SK-N-SH (cell line): ENCODE measurements around the gene DIAPH1. TPM values are rescaled to one million over a fixed set of nuclear protein-coding genes. Genes with fewer than 3 reads are reported as not detected.

Source experiments
- CTCF ChIA-PET: fragments of 300-600, 350-600 bp; formaldehyde crosslinking; extraction: SDS; loops from one replicate; lab custom pipeline; 2021; lab: Yijun Ruan, JAX
- POLR2A ChIA-PET: fragments of 350-600 bp; sonication (Branson Sonifier 250); formaldehyde crosslinking; extraction: SDS; loops from one replicate; lab custom pipeline; 2020; ENCODE audit warnings: antibody characterized with exemption, inconsistent platforms; lab: Yijun Ruan, JAX
- DNase-seq: peaks from one replicate; pipeline ENCODE4 v3.0.0; 2012
- H2AFZ ChIP-seq: fragments of 200-600 bp; sonication (generic); 2 replicates; pipeline ENCODE4 v1.8.1; 2016; ENCODE audit warnings: antibody characterized with exemption, mild to moderate bottlenecking, low read depth
- H3F3A ChIP-seq: fragments of 200-600 bp; sonication (generic); replicated peaks from 2 replicates; pipeline ENCODE3; 2016; ENCODE audit warnings: antibody characterized with exemption, mild to moderate bottlenecking; ENCODE audit not compliant: insufficient read depth
- H3K27ac ChIP-seq, 2 experiments: fragments of 200-500 bp in 1 of 2; fragments of 200-600 bp in 1 of 2; sonication (Bioruptor generic) in 1 of 2; sonication (generic), shearing (Covaris generic) in 1 of 2; 2 replicates each; pipeline versions ENCODE4 v1.5.1 to v1.6.1; 2014 to 2016; ENCODE audit warnings: low read depth in 2 of 2, inconsistent platforms in 1 of 2, low read length in 1 of 2, mild to moderate bottlenecking in 1 of 2, mixed read lengths in 1 of 2
- H3K27me3 ChIP-seq: fragments of 200-600 bp; sonication (generic), shearing (Covaris generic); 2 replicates; pipeline ENCODE4 v1.6.1; 2016; ENCODE audit warnings: mixed run types; ENCODE audit not compliant: insufficient read depth
- H3K36me3 ChIP-seq, 2 experiments: fragments of 200-500 bp in 1 of 2; fragments of 200-600 bp in 1 of 2; sonication (Bioruptor generic) in 1 of 2; sonication (generic) in 1 of 2; replicated peaks in 1 of 2; 2 replicates each; pipeline versions ENCODE3 to v1.5.1; 2014 to 2016; ENCODE audit warnings: low read length in 1 of 2, mild to moderate bottlenecking in 1 of 2; ENCODE audit not compliant: insufficient read depth in 2 of 2, control insufficient read depth in 1 of 2
- H3K4me1 ChIP-seq, 2 experiments: fragments of 200-500 bp in 1 of 2; fragments of 200-600 bp in 1 of 2; sonication (Bioruptor generic) in 1 of 2; sonication (generic), shearing (Covaris generic) in 1 of 2; 2 replicates each; pipeline versions ENCODE4 v1.5.1 to v1.6.1; 2014 to 2016; ENCODE audit warnings: low read depth in 1 of 2, low read length in 1 of 2, mixed run types in 1 of 2; ENCODE audit not compliant: insufficient read depth in 2 of 2, control insufficient read depth in 1 of 2
- H3K4me2 ChIP-seq: fragments of 200-600 bp; sonication (generic), shearing (Covaris generic); 2 replicates; pipeline ENCODE4 v1.6.1; 2017; ENCODE audit warnings: mixed run types
- H3K4me3 ChIP-seq, 2 experiments: fragments of 200-500 bp in 1 of 2; fragments of 200-600 bp in 1 of 2; sonication (Bioruptor generic) in 1 of 2; sonication (generic), shearing (Covaris generic) in 1 of 2; 2 replicates each; pipeline versions ENCODE4 v1.5.1 to v1.8.1; 2014 to 2016; ENCODE audit warnings: low read depth in 2 of 2, inconsistent platforms in 1 of 2, low read length in 1 of 2, mild to moderate bottlenecking in 1 of 2, mixed read lengths in 1 of 2, moderate library complexity in 1 of 2
- H3K79me2 ChIP-seq: fragments of 200-600 bp; sonication (generic); 2 replicates; pipeline ENCODE4 v1.8.1; 2017; ENCODE audit warnings: mild to moderate bottlenecking; ENCODE audit not compliant: insufficient read depth
- H3K9ac ChIP-seq: fragments of 200-600 bp; sonication (generic); 2 replicates; pipeline ENCODE4 v1.6.1; 2017; ENCODE audit warnings: mixed run types
- H3K9me2 ChIP-seq: fragments of 200-600 bp; sonication (generic); 2 replicates; pipeline ENCODE4 v1.6.1; 2017; ENCODE audit warnings: mixed run types
- H3K9me3 ChIP-seq: fragments of 200-600 bp; sonication (generic); 2 replicates; pipeline ENCODE4 v1.6.1; 2017; ENCODE audit warnings: mixed run types, mild to moderate bottlenecking, moderate library complexity
- H4K20me1 ChIP-seq: fragments of 200-600 bp; sonication (generic); 2 replicates; pipeline ENCODE4 v1.6.1; 2017; ENCODE audit warnings: mild to moderate bottlenecking, mixed run types; ENCODE audit not compliant: insufficient read depth
- CHD2 ChIP-seq: fragments of 150-350 bp; IDR thresholded peaks from 2 replicates; pipeline ENCODE4 v1.6.1; 2018; ENCODE audit warnings: low read length; ENCODE audit not compliant: partially characterized antibody
- CTCF ChIP-seq: fragments of 200-600 bp; sonication (generic); IDR thresholded peaks from 2 replicates; pipeline ENCODE4 v1.6.1; 2017; ENCODE audit warnings: antibody characterized with exemption, mild to moderate bottlenecking, moderate library complexity
- EZH2phosphoT487 ChIP-seq: fragments of 200-600 bp; sonication (generic); IDR thresholded peaks from 2 replicates; pipeline ENCODE4 v1.6.1; 2017; ENCODE audit warnings: low read depth, mixed run types, mild to moderate bottlenecking, antibody characterized with exemption, moderate library complexity, borderline replicate concordance
- FOSL2 ChIP-seq: IDR thresholded peaks from 2 replicates; pipeline ENCODE4 v1.4.0; 2012; ENCODE audit warnings: low read depth, mild to moderate bottlenecking, moderate library complexity, borderline replicate concordance
- FOXJ3 ChIP-seq: sonication (generic); formaldehyde crosslinking; IDR thresholded peaks from 2 replicates; pipeline ENCODE4 v1.5.1; 2020; ENCODE audit warnings: mild to moderate bottlenecking, missing genetic modification reagents
- FOXM1 ChIP-seq: IDR thresholded peaks from 2 replicates; pipeline ENCODE4 v1.4.0; 2012; ENCODE audit warnings: low read depth, mild to moderate bottlenecking
- GABPA ChIP-seq: IDR thresholded peaks from 2 replicates; pipeline ENCODE4 v1.4.0; 2012; ENCODE audit warnings: low read depth, mild to moderate bottlenecking
- GATA2 ChIP-seq: sonication (generic); formaldehyde crosslinking; IDR thresholded peaks from 2 replicates; pipeline ENCODE4 v1.5.0; 2020; ENCODE audit warnings: mild to moderate bottlenecking, missing genetic modification reagents
- JUND ChIP-seq: IDR thresholded peaks from 2 replicates; pipeline ENCODE4 v1.4.0; 2012
- MEF2A ChIP-seq: IDR thresholded peaks from 2 replicates; pipeline ENCODE4 v1.4.0; 2012; ENCODE audit warnings: low read depth, borderline replicate concordance
- REST ChIP-seq: IDR thresholded peaks from 2 replicates; pipeline ENCODE4 v1.6.1; 2012; ENCODE audit warnings: mild to moderate bottlenecking, low read depth, low read length, moderate library complexity
- SMC3 ChIP-seq: IDR thresholded peaks from 2 replicates; pipeline ENCODE4 v1.6.1; 2012; ENCODE audit warnings: low read depth, low read length, improper control_type of control experiment
- TCF12 ChIP-seq: IDR thresholded peaks from 2 replicates; pipeline ENCODE4 v1.4.0; 2012
- USF1 ChIP-seq: IDR thresholded peaks from 2 replicates; pipeline ENCODE4 v1.4.0; 2012; ENCODE audit warnings: low read depth, borderline replicate concordance
- USF2 ChIP-seq: fragments of 150-350 bp; IDR thresholded peaks from 2 replicates; pipeline ENCODE4 v1.6.1; 2017; ENCODE audit warnings: antibody characterized with exemption, low read length, low read depth, borderline replicate concordance
- whole genome bisulfite sequencing: methylation state at CpG from one replicate; pipeline ENCODE4 v1.1.6; 2017; ENCODE audit warnings: low lambda C conversion rate; 5-methylcytosine and 5-hydroxymethylcytosine counted together
- polyA plus RNA-seq, 3 experiments: library from polyadenylated mRNA; depleted of rRNA; stranded (reverse); fragments of >200 nt; gene quantifications; 2 replicates each; pipeline ENCODE4 v1.2.3, GENCODE V29; 2012

DIAPH1 gene
- polyA plus RNA-seq, 1 of the 3 experiments (the other 2 are of a cell fraction): 30.4 TPM

- Histone ChIP-seq H2AFZ (no peak overlapping the region), H3K4me2 (no peak overlapping the region), H3K36me3 (peaks cover 12 to 40% of the 10 kb centered on the region in 2 experiments), H3K9me2 (no peaks in the 10 kb centered on the region), H3F3A (peaks cover 12% of the 10 kb centered on the region), H3K4me1 (peaks cover 0 to 15% of the 10 kb centered on the region in 2 experiments; a peak in 1 of 4 replicates), H3K4me3 (no peak overlapping the region), H4K20me1 (peaks cover 6% of the 10 kb centered on the region; the same call in 1 of the 2 replicates), H3K27me3 (no peaks in the 10 kb centered on the region), H3K9ac (no peak overlapping the region), H3K9me3 (no peaks in the 10 kb centered on the region), H3K27ac (no peak overlapping the region), H3K79me2 (no peaks in the 10 kb centered on the region; the same call in 1 of the 2 replicates)
- TF ChIP-seq REST: 0 out of 2 replicates have a peak, but pooled peaks have one; percentile 18
- TF ChIP-seq SMC3: 0 out of 2 replicates have a peak, but pooled peaks have one; percentile 4
- TF ChIP-seq USF1: no peak
- no peak for TF ChIP-seq EZH2phosphoT487
- peak; percentile 43 for TF ChIP-seq CTCF
- WGBS: 100% methylated on average over 2 of the region's 2 CpGs
- no peak for DNase-seq
- ChIA-PET POLR2A (interaction anchor here (1.4 kb wide), 1 partner anchor 9 kb away, joined by 4 read pairs; the partner anchor contains the start of gene FCHSD1), CTCF (interaction anchor here (0.9 to 19.7 kb wide), 9 partner anchors 9 to 319 kb away, joined by 3 to 207 read pairs (median 6); partner anchors contain the start of genes DIAPH1 and FCHSD1)
Measured at GRCh38 chr5:141641634-141642267, 23.0 kb upstream of the DIAPH1 start.

GRCh38 chr5:141640698-141641097 is 21.9 kb upstream of the DIAPH1 start:
- Histone ChIP-seq H3K79me2 (peaks cover 9% of the 10 kb centered on the region), H3K9ac (no peak overlapping the region), H2AFZ (no peak overlapping the region), H4K20me1 (peaks cover 8% of the 10 kb centered on the region), H3F3A (peaks cover 12% of the 10 kb centered on the region), H3K4me1 (peaks cover 2 to 19% of the 10 kb centered on the region in 2 experiments; a peak in 1 of 4 replicates), H3K27me3 (no peaks in the 10 kb centered on the region), H3K9me3 (no peaks in the 10 kb centered on the region), H3K4me2 (no peak overlapping the region), H3K27ac (no peak overlapping the region), H3K36me3 (peaks cover 8 to 32% of the 10 kb centered on the region in 2 experiments), H3K4me3 (no peak overlapping the region), H3K9me2 (no peaks in the 10 kb centered on the region)
- ChIA-PET CTCF (interaction anchor here (0.9 to 19.7 kb wide), 4 partner anchors 10 to 48 kb away, joined by 3 to 207 read pairs (median 6); partner anchors contain the start of gene DIAPH1), POLR2A (no interaction called here)
- DNase-seq: no peak
- 94% methylated on average over 8 of the region's 9 CpGs for WGBS
- TF ChIP-seq MEF2A (no peak), FOSL2 (no peak), TCF12 (no peak), FOXM1 (no peak), CHD2 (no peak), GABPA (no peak), USF2 (no peak), FOXJ3 (CRISPR knock-in tag) (no peak), CTCF (no peak), GATA2 (no peak), JUND (no peak)
